GM18858 (cell line): Measurements from ENCODE around the gene MS4A8.

Experiments used
- ATAC-seq: cut with Tn5 transposase; IDR thresholded peaks from one replicate; pipeline ENCODE4 v1.9.1; 2021; ENCODE audit not compliant: unreplicated experiment

Gene MS4A8

GRCh38 chr11:60762851-60763691 is 63.7 kb downstream of the MS4A8 start:
- peak; percentile 42 for ATAC-seq

GRCh38 chr11:60763692-60764369 is 64.4 kb downstream of the MS4A8 start:
- ATAC-seq: peak; percentile 26

- peak; percentile 37 for ATAC-seq
Measured at GRCh38 chr11:60764879-60765278, 65.5 kb downstream of the MS4A8 start.

- ATAC-seq: no peak
Measured at GRCh38 chr11:60765355-60765754, 65.9 kb downstream of the MS4A8 start.
